ENCODE measurements around the gene ZNF438.

ZNF438 gene

DNA sequence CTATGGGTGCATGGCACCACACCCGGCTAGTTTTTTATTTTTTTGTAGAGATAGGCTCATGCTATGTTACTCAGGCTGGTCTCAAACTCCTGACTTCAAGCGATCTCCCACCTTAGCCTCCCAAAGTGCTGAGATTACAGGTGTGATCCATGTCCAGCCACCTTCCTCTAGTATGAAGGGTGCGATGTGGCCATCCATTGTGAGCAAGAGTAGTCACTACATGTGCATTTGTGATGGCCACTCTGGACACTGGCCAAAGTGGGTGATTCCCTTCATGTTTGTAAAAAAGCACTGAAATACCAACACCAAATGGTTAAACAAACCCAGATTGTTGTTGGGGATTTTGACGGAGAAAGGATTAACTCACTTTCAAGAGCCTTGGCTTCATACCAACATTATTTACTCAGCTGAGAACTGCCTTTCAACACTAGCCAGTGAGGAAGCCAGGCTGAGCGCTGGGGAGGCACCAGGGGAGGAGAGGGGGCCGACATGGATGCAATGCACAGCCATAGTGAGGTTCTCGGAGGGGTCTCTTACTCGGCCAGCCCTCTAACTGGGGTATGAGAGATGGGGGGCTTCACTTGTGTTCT is 204.0 kb downstream of the ZNF438 start:
- peak in 13 of 56 donors; percentile 6 to 46 (median 19) for DNase-seq

DNA sequence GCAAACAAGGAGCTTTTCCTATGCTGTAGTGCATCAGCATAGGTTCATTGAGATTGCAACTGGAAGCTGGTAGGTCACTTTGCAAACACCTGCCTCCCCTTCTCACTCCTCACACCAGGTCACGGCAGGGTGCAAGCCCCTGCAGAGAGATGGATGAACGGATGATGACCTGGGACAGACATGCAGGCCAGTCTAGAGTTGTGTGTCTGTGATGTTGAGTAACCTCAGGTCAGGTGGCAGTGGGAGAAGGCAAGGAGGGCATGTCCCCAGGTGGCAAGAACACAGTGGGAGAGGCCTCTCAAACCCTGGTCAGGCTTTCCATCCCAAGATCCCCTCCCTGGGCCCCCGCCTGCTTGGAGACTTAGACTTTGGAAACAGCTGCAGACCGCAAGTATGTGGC is 205.0 kb downstream of the ZNF438 start:
- no peak for DNase-seq

DNA sequence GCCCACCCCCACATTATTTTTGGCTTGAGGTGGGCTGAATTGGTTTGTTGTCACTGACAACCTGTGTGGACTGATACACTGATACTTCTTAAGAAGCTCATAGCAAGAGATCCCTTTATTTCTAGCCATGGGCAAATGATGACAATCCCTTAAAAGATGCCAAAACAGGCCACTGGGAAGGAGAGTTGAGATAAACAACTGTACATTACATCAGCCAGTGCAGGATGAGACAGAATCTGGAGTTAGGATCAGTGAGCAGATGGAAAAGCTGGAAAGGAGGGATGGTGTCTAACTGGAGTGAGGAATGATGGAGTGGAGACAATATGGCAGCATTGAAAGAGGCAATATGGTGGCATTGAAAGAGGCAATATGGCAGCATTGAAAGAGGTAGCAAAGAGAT is 206.2 kb downstream of the ZNF438 start:
- DNase-seq, result no peak

DNA sequence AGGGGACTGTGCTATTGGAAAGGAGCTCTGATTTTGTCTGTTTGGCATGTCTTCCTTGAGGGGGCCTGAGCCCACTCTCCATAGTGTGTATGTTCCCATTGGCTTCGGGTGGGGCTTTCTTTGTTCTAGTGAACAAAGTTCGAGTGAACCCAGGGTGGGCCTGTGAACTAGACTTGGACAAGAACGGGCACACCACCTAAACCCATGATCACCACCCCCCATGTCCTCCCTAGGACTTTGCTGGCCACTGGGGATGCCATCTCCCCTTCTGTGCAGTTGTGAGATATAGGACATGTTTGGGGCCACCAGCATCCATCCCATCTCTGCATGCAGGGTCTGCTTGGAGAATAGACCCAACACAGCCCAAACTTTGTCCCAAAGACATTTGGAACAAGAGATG is 206.6 kb downstream of the ZNF438 start:
- DNase-seq, result no peak

DNA sequence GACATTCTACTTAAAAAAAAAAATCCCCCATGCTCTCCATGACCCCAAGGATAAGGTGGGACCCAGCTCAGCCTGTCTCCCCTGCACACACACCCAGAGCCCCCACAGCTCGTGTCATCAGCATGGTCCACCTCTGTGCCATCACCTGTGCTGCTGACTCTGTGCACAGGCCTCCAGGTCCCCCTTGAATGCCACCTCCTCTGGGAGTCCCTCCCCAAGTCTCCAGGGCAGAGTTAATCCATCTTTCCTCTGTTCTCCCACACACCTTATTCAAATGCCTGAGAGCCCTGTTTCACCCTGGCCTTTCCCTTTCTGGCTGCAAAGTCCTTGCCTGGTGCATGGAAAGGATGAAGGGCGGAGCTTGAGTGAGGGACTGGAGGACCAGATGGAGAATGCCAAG is 208.0 kb downstream of the ZNF438 start:
- DNase-seq, result no peak

DNA sequence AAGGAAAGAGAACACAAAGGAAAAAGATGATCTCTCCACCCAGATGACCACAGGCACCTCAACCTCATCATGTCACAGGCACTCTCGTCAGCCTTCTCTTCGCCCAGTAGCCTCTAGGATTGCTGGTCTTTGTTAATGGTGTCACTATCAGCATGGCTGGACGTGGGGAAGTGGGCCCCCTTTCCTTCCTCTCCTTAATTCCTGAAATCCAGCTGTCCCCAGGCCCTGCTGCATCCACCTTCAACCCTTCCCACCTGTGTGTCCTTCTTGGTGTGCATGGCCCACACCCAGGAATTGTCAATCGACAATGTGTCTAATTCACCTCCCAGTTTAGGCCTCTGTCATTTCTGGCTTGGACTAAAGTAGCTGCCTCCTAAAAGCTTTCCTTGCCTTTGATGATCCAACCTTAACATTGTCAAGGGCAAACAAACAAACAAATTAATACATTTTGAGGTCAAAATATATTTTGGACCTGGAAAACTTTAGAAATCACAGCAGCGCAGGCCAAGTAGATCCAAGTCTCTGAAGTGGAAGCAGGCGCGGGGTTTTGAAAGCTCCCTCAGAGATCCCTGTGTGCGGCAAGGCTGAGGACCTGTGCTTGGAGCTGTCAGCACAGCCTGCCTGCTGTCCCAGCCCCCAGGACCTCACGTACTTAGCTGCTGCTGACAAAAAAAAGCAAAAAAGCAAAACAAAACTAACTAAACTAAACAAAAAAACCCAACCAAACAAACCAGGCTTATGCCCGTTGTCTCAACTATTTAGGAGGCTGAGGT is 208.8 kb downstream of the ZNF438 start:
- no peak for DNase-seq

DNA sequence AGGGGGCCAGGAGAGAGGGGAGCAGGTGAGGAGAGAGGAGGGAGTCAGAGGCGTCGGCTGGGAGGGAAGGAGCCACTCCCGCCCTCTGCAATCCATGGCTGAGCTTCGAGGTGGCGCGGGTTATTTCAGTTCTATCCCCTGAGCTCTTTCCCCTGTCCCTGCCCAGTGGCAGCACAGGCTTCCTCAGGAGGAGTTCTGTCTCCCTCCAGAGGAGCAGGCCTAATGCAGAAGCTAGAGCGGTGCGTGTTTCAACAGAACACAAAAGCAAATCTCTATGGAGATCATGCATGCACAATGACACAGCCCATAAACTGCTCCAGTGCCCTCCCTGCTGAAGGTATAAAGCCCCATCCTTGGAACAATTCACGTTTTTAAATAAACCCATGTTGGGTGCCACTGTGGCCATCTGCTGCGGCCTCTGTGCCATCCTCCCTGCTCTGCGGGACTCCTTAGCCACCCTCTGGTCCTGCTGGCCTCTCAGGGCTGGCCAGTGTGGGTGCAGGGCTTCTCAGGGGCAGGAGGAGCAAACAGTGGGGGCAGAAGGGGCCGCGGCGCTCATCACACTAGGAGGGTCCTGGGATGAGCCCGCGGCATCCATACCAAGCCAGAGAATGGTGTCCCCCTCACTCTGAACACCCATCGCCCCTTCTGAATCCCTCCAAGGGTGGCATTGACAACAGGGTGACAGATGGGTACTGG is 209.5 kb downstream of the ZNF438 start:
- peak in 4 of 56 donors; percentile 5 to 33 (median 22) for DNase-seq

DNA sequence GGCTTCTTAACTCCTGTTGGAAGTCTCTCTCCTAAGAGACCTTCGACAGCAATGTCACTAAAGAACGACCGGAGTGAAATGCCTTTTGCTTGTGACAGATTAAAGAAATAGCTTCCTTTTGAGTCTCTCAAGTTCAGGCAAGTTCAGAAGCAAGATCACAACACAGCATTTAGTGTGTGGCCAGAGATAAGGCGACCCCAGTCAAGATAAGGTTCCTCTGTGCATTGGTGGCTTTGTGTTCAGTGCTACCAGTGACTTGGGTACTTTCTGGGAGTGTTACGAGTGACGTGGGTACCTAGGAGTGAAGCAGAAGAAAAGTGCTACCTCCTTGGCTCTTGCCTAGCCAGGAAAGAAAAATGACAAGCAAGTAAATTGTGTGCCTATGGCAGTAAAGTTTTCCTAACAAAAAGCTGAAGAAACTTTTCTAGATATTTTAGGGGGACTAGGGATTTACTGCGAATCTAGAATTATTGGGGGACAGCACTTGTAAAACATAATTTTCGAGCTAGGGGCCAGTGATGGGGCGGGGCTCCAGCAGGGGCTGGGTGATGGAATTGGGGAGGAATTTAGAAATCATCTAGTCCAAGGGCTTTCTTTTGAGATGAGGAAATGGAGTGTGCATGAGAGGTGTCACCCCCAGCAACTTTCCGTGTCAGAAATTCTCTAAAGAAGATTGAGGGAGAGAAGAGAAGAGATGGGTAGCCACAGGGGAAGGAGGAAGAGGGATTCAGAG is 210.2 kb downstream of the ZNF438 start:
- DNase-seq, result no peak

DNA sequence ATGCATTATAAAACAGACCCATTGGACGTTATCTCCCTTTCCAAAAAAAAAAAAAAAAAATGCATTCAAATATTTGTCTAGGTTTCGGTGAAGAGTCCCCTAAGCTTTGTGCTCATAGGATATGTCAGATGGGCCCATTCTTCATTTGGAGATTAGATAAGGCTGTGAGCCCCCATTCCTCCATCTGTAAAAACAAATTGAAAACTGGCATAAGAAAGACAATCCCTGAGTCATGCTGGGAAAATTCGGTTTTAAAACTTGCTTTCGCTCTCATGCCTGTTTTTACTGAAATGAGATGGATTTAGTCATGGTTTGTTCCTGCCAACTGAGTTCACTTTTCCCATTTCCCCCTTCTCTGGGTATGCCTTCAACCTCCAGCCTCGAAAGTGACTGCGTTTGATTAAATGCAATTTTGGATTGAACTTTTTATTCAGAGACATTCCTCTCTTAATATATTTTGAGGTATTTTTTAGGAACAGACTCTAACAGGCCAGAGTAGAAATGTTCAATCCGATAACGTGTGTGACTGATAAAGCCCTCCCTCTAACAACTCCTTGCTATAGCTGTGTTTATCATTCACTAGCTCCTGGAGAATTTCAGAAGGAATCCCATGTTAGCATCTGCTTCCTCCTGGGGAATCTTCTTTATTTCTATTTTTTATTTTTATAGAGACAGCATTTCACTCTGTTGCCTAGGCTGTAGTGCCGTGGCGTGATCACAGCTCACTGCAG is 211.2 kb downstream of the ZNF438 start:
- no peak for DNase-seq

DNA sequence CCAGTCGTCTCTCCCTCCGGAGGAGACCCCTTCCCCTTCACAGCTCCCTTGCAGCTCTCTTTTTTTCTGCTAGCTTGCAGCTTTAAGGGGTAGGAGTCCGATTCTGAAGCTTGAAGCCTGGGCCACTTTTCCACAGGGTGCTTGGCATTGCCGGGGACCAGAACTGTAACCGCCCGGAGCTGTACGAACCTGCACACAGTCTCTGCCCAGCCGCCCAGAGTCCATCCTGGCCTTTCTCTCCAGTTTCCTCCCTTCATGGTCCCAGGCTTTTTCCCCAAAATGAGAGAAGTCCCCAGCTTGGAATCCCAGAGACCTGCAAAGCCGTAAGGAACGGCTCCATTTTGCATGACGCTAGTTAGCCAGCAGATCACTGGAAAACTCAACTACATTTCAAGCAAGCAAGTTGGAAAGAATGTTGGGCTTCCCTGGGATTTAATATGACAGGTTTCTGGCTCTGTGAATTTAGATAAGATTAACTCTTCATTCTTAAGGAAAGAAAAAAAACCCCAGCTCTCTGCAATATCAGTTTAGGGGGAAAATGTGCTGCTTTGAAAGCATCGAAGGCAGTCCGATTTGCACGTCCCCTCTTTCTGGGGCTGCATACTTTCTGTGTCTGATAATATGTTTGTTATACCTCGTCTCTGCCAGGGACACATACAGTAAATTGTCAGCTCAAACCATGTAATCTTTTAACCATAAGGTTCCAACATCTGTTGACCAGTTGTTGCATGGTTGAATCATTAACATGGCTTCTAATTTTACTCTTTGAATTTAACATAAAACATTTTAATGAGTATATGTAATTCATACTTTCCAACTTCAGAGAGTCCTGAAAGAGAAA is 212.1 kb downstream of the ZNF438 start:
- no peak for DNase-seq

DNA sequence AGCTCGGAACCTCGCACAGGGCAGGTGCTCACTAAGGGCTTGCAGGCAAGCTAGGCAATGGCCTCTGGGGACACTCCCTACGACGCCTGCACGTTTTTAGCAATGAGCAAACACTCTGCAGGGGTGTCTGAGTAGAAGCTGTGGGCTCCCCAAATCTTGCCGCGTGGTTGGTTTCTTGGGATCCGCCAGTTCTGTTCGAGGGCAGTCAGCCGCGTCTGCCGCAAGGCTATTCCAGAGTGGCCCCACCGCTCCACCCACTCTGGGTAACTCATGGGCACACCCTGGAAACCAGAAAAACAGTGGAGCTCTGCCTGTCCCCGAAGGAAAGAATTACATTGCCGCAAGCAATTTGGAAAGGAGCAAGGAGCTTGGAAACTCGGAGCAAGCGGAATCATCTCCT is 212.8 kb downstream of the ZNF438 start:
- DNase-seq, result peak in 5 of 56 donors; percentile 12 to 54 (median 24)

DNA sequence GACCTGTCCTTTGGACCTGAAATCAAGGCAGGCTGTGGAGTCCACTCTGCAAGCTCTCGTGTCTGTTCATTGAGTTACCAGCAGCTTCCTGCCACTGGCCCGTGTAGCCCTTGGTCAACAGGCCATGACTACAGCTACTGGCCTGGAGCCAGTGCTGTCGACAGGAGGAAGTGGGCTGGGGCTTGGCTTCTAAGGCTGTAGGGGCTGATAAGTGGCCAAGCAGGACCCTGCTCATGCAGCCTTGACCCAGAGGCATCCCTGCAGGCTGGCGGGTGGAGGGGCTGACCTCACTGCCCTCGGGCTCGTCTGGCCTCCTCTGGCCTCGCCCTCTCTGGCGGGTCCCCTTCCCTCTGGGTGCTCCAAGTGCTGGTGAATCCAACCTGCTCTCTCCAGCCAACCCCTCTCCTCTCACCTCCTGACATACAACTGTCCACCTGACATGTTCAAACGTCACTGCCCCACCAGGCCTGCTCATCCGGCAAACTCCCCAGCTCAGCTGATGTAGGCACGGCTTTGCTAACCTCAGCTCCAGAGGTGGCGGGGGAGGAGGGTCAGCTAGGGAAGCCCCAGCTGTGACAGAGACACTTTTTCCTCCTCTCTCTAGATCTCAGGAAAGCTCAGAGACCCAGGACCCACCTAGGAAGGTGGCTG is 213.5 kb downstream of the ZNF438 start:
- peak in 2 of 56 donors; percentile 6 to 7 for DNase-seq

DNA sequence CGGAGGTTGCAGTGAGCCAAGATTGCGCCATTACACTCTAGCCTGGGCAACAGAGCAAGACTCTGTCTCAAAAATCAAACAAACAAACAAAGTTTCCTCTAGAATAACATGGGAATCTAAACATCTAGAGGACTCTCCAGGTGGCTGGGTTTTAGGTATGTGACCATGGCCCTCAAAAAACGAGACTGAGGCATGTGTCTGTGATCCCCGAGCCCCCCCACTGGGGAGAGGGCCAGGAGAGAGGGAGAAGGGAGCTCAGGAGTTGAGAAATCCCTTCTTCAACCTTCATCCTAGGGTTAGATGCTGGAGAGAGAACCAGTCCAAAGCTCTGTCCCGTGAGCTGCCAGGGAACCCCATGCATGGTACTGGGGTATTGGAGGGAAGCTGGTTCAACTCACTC is 214.1 kb downstream of the ZNF438 start:
- no peak for DNase-seq

DNA sequence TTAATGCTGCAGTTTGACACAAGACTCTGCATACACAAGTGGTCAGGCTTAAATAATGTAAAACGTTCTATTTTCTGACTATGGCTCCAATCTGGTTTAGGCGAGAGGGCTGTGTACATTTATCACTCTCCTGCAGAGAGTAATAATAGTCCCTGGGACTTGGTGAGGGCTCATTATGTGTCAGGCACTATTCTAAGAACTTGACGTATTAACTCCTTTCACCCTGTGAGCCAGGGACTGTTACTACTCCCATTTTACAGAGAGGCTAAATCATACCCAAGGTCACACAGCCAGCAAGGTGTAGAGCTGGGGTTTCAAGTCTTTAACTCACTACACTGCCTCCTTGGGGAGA is 214.9 kb downstream of the ZNF438 start:
- no peak for DNase-seq

DNA sequence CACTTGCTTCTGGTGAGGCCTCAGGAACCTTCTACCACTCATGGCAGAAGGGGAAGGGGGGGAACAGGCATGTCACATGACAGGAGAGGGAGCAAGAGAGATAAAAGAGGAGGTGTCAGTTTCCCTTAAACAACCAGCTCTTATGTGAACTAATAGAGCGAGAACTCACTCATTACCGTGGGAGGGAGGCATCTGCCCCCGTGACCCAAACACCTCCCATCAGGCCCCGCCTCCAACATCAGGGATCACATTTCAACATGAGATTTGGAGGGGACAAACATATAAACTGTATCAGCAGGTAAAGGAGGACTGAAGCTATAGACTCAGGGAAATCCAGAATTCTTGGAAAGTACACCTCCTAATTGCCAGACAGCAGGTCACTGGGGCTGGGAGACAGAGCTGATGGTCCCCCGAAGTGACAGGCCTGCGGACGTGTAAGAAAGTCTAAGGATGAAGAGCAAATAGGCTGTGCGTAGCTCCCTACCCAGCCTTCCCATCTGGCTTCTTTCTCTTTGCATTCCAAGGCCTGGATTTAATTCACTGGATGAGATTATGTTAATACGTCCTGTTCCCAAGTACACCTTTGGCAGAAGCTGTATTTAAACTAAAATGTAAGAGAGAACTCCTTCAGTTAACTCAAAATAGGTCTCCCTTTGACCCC is 215.4 kb downstream of the ZNF438 start:
- DNase-seq, result no peak

DNA sequence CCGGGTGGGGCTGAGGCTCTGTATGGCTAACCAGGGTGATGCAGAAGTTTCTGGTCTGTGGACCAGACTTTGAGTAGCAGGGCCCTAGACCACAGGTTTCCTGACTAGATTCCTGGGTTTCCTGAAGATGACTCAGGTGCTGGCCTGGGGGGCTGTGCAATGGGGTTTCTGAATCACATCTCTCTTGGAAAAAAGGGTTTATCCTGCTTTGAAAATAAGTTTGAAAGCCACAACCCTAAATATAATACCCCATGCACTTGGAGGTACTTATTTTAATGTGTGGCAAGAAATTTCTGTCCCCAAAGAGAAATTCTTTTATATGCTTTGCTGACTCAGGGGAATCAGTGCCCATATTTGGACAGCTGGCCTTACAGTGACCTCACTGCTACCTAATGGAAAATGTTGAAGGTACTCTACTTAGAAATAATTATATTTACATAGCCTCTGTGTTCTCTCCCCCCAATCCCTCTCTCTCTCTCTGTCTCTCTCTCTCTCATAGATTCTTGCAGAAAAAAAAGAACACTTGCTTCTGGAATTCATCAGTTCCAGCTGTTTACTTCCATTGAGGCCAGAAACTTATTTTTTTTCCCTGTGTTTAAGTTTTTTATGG is 217.7 kb downstream of the ZNF438 start:
- no peak for DNase-seq

DNA sequence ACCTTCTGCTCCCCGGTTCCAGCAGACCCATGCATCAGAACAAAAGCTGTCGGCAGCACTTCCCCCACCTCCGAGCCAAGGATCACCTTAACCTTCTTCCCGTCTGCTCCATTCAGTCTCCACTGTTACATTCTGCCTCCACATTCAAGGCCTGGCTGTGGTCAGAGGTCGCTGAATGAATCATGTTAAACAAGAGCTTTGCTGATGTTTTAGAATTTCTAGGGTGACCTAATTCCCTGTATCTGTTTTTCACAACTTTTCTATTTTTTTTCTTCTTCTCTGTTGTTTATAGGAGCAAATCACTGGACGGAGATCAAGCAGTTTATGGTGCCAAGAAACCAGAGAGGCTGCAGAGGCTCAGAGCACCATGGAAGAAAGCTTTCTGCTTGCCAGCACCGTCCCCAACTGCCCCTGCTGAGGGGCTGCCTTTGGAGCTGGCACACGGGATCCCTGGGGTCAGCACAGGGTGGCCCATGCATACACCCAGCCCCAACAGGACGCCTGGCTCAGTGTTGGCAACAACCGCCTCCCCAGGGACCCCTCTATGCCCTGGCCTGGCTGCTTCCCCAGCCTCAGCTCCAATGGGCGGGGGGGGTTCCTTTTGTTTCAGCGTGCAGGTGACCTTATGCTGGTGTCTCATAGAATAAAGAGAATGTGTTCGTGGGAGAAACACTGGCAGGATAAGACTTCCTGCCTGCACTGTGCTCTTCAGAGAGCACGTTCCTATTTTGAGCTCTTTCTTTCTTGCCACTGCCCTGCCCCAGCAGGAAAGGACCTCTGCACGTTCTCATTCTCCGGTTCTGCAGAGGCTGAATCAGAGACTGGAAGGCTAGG is 219.4 kb downstream of the ZNF438 start:
- DNase-seq, result peak in 12 of 56 donors; percentile 7 to 43 (median 21)
